NCI-H345 treated with DMSO at 0.1 percent for 48 hours (cell line): ENCODE data around the gene ANO10.
"Not testable (repeated sequence)": the region's sequence is repeated elsewhere in the genome, so short reads cannot be mapped to it uniquely, and the experiment has no call there.

Experiments
- DNase-seq: peaks from one replicate; lab custom pipeline; 2025; ENCODE audit not compliant: unreplicated experiment; lab: John Stamatoyannopoulos, UW

ANO10 gene

GRCh38 chr3:43478839-43479238 is 143.0 kb downstream of the ANO10 start:
- not testable (repeated sequence) for DNase-seq

- no peak for DNase-seq
These were observed 143.6 kb downstream of the ANO10 start for GRCh38 chr3:43478118-43478785.

- no peak for DNase-seq
These were observed 144.2 kb downstream of the ANO10 start for GRCh38 chr3:43477600-43477999.

GRCh38 chr3:43473737-43474136 is 148.1 kb downstream of the ANO10 start:
- no peak for DNase-seq

GRCh38 chr3:43473244-43473643 is 148.6 kb downstream of the ANO10 start:
- DNase-seq, result no peak

GRCh38 chr3:43468133-43468532 is 153.7 kb downstream of the ANO10 start:
- no peak for DNase-seq

- no peak for DNase-seq
These were observed 156.7 kb downstream of the ANO10 start for GRCh38 chr3:43465109-43465508.

- DNase-seq, result not testable (repeated sequence)
These were observed 159.2 kb downstream of the ANO10 start for GRCh38 chr3:43462566-43462965.

GRCh38 chr3:43461345-43461744 is 160.5 kb downstream of the ANO10 start:
- DNase-seq, result no peak

- DNase-seq, result not testable (repeated sequence)
These were observed 164.8 kb downstream of the ANO10 start for GRCh38 chr3:43457038-43457437.

- DNase-seq, result no peak
These were observed 166.6 kb downstream of the ANO10 start for GRCh38 chr3:43455233-43455632.

- no peak for DNase-seq
These were observed 167.8 kb downstream of the ANO10 start for GRCh38 chr3:43453981-43454380.

GRCh38 chr3:43451670-43452254 is 170.0 kb downstream of the ANO10 start:
- no peak for DNase-seq

GRCh38 chr3:43448098-43448497 is 173.7 kb downstream of the ANO10 start:
- DNase-seq, result no peak

GRCh38 chr3:43445820-43446219 is 176.0 kb downstream of the ANO10 start:
- no peak for DNase-seq

- no peak for DNase-seq
These were observed 178.9 kb downstream of the ANO10 start for GRCh38 chr3:43442872-43443395.

GRCh38 chr3:43436507-43437140 is 185.2 kb downstream of the ANO10 start:
- DNase-seq, result no peak

GRCh38 chr3:43435706-43436105 is 186.1 kb downstream of the ANO10 start:
- no peak for DNase-seq

- no peak for DNase-seq
These were observed 187.4 kb downstream of the ANO10 start for GRCh38 chr3:43434431-43434830.

- DNase-seq, result no peak
These were observed 189.3 kb downstream of the ANO10 start for GRCh38 chr3:43432462-43432861.

GRCh38 chr3:43426388-43426787 is 195.4 kb downstream of the ANO10 start:
- no peak for DNase-seq

GRCh38 chr3:43425829-43426228 is 196.0 kb downstream of the ANO10 start:
- DNase-seq, result no peak
